ENCODE data around the gene SEPTIN2. TPM values are rescaled to one million over a fixed set of nuclear protein-coding genes. Genes with fewer than 3 reads are reported as not detected.
"Not testable (repeated sequence)": the region's sequence is repeated elsewhere in the genome, so short reads cannot be mapped to it uniquely, and the experiment has no call there.

The SEPTIN2 gene
- 74.5 TPM for total RNA-seq

DNA sequence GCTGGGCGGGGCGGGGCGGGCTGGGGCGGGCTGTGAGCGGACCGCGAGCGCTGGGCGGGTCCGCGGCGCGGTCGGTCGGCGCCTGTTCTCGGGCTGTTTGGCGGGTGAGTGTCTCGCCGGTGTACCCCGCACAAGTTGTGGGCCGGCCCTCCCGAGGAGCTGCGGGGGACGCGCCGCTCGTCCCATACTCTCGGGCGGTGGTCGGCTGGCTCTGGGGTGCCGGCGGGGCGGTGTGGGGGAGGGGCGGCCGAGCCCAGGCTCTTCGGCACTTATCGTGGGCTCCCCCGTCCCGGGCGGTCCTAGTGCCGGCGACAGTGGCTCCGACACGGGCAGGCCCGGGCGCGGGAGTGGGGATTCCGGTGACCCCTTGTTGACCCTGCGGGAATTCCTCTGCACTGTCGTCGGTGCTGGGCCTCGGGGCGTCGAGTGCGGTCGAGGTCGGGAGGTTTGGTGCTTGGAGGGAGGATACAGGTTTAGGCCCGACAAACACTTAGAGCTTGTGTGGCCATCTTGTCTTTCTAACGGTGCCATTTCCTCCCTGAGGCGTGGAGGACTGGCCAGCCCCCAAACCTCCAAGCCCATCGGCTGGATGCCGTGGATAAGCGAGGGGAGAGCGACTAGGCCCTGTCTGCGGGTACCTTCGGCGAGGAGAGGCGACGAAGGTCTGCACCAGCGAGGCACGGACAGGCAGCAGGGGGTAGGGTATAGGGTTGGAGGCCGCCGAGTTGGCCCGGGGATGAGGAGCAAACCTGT lies at the start of gene SEPTIN2:
TSS of gene SEPTIN2 (plus strand) at position 47 of the 753 bp plus-strand sequence. CDS start 8,308 bp downstream, outside the sequence.
- peak; percentile 41 for ATAC-seq

DNA sequence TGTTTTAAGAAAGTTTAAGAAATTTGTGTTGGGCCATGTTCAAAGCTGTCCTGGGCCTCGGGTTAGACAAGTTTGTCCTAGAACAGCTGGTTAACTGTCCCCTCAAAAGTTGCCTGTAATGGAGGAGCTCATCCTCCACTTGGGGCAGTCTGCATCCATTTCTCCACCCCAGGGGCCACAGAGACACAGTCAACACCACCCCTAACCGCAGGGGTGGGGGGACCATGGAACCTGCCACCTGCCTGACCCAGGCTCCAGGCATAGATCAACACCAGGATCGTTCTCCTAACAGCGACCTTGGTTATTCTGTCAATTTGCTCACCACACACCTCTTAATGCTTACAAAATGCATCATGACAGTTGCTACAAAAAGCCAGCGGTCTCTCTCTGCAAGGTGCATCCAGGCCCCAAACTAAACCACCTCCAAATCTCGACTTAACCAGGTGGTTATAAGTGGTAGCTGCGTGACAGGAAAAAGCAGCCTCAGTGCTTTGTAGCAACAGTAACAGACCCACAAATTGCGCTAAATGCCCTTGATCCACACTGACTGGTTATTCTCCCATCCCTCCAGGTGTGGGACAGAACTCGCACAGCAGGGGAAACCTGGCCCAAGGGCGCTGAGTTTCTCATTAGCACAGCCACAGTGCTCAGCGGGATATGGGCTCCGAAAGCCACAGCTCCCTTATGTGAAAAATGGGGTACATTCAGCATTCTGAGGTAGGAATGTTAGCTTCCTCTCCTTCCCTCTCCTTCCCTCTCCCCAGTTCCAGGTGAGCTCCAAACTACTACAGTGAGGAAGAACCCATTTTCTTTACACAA lies 48.3 kb upstream of the SEPTIN2 start:
- DNase-seq (ENCODE audit: low spot score) = no peak
- no peak for ATAC-seq

More for the DNA sequence above, at the start of gene SEPTIN2:
- no peak for DNase-seq (ENCODE audit: low spot score)

DNA sequence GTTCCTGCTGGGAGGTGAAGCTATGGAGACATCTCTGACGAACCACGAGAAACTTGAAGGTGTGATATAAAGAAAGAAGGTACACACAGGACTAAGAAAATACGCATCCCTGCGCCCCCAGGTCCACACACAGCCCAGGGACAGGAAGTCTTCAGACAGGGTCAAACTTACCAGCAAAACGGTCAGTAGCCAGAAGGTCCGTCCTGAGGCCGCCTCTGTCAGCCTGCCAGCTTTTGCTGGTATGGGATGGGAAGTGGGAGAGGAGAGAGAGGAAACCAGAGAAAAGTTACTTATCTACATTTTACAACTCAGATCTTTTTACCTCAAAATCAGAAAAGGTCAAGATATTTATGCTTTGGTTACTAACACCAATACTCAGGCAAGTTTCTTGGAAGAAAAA lies 47.4 kb upstream of the SEPTIN2 start:
- ATAC-seq (no peak), DNase-seq (ENCODE audit: low spot score) (no peak)

DNA sequence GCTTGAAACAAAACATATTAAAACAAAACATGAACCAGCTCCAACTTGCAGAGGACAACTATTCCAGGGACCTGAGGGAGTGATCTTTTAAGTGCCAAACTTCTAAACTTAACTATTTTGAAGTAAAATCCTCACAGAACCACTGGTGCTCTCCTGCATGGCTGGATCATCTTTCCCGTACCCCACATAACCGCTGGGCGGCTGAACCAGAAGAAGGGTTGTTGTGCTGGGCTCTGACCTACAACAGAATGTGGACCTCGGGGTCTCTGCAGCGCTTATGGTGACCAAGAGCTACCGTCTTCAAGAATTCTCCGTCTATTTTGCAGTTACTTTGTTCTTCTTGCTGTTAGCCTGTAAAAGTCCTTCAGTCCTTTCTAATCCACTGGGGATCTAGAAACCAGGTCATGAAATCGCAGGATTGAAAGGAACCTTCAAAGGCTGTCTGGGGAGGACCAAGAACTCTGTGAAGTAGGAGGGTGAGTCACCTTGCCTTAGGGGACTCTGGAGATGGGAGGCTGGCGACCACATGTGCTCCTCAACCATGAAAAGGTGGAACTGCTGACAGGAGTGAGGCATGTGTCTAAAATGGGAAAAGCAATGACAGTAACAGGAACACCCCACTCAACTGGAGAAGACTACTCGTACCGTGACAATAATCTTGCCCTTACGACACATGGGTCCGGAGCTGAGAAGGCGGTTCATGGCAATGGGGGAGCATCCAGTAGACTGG lies 46.8 kb upstream of the SEPTIN2 start:
- no peak for DNase-seq (ENCODE audit: low spot score)
- ATAC-seq = no peak

DNA sequence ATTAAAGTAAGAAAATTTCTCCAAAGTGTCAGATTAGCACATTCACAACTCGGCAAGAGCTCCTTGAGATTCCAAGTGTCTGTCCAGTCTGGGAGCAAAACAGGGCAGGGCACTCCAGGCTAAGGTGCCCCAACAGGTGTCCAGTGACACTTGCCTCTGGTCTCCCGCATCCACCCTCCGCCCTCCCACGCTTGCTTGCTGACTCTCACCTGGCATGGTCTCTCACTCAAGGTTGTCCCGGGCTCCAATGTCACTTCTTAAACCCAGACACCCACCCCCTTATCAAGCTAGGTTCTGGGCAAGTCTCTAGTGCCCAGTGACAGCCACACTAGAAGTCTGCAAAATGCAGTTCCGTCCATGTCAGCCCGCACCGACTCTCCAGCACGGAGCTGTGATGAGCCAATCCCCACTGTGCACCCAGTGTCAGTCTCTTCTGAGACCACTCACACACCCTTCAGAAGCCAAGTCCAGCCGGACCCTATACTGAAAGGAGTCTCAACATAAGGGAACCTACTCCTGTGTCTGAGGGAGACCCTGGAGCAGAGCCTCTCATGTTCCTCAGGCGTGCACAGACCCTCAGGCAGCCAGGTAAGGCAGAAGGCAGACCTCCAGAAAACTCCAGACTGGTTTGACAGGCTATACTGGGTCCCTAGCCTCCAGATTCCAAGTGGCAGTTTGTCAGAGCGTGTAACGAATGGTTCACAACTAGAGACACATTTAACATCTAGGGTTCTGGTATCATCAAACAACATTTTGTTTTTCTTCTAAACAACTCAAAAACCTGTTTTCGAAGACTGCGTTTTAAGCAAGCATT lies 45.8 kb upstream of the SEPTIN2 start:
- ATAC-seq = no peak
- no peak for DNase-seq (ENCODE audit: low spot score)

DNA sequence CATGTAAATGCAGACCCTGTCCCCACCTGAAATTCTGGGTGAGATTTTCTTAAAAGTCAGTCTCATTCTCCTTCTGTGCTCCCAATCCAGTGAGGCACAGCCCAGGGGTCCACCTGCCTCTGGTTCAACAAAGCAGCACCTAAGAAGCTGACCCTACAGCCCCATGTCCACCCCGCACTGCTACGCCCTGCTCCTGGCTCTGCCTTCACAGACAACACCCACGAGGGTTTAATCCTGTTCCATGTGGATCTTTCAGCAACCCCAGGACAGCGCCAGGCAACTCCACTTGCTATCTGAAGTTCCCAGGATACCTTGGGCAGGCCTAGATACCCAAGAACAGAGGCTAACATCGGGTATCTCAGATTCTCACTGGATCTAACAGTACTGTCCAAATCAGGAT lies 45.2 kb upstream of the SEPTIN2 start:
- ATAC-seq (no peak), DNase-seq (ENCODE audit: low spot score) (no peak)

DNA sequence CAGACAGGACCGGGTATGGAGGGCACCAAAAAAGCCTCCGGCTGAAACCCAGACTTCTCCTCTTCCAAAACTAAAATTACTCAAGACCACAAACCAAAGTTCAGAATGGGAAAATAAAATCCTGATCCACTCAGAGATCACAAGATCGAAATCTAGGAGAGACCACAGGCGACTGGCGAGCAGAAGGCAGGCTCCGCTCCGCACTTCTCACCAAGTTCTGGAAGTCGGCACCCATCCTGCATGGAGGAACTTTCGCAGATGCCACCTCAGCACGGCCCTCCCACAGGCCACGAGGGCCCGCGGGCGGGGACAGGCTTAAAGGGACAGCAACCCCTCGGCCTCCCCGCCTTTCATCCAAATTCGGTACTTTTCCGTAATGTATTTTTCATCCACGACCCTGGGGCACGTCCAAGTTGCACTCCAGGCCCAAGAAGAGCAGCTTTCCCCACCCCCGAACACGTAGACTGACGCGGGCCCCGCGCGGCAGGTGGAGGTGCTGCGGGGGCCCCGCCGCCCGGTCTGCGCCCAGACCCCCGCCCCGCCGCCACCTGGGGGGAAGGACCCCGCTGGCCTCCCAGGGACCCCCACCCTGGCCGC lies 43.9 kb upstream of the SEPTIN2 start:
- DNase-seq (ENCODE audit: low spot score) (peak; percentile 92), ATAC-seq (peak; percentile 83)

DNA sequence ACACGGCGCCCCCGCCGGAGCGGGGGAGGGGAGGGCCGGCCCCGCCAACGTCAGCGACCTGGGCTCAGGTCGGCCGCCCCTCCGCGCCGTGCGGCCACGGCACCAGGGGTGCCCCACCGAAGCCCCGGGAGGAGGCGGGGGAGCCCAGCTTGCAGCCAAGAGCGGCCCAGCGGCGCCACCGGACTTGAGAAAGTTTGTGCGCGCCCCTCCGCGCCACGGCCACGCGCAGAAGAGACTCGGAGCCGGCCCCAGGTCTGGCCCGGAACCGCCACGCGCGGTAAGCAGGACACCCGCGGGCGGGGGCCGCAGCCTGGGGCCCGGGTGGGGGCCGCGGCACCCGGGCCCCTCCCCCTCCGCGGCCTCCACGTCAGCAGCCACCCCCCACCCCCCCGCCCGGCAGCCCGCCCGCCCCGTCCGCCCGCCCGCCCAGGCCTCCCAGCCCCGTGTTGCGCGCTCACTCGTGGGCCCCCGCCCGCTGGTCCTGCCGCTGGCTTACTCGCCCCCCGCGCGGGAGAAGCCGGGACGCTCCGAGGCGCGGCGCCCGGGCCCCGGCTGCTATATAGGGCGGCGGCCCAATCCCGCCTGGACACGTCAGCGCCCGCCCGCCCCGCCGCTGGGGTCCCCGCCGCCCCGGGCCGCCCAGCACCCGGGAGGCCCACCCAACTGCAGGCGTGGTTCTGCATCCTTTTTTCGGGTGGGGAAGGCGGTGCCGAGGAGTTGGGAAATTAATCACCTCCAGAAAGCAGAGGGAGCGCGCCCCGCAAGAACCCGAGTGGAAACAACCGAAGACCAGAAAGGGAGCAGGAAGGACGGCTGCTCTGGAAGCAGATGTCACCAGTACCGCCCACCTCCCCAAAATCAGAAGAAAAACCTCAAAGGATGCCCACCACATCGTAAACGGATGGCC lies 43.2 kb upstream of the SEPTIN2 start:
- ATAC-seq = peak; percentile 72

DNA sequence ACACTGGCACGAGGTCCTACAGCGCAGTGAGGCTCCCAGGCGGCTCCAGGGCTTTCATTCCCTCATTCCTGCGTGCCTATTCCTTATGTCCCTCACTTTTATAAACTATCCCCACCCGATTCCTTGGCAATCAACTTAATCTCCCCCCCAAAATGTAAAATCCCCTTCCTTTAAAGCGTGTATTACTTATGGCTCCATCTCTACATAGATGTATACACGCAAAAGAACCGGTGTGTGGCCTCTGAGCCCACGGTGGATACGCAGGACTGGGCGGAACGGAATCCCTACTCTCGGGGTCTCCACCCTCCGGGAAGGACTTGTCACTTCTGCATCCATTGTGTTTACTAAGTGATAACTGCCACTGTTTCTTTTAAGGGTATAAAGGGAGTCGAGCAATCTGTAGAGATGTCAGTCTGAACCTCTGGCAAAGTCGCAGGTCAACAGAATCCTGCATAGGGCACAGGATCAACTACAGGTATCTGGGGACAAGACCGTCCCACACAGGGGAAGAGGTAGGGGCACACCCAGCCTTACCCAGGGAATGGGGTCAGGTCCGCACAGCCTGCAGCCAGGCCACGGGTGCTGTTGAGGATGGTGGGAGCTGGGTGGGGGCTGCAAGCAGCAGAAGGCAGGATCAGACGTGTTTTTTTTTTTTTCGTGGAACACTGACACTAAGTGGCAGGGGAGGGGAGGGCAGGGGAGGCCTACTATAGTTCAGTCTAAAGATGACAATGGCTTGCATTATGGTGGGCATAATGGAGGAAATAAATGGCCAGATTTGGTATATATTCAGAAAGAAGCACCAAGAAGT lies 42.3 kb upstream of the SEPTIN2 start:
- DNase-seq (ENCODE audit: low spot score) = no peak
- ATAC-seq = peak; percentile 22

More for the DNA sequence above, 43.2 kb upstream of the SEPTIN2 start:
- peak; percentile 78 for DNase-seq (ENCODE audit: low spot score)

DNA sequence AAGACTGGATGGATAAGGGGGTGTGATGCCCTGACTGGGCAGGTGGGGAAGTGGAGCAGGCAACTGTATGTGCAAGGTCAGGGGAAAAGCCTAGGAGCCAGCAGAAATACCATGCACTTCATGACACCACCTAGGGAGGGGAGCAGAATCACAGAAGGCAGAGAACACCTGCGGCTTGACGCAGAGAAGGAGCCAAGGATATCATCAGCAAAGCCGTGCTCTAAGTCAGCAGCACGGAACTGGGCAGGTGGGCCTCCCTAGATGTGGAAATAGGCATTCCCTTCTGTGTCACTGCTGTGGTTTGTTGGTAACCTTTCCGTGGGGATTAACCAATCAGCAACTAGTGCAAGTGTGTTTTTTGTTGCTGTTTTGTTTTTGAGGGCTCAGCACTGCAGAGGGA lies 41.6 kb upstream of the SEPTIN2 start:
- ATAC-seq = no peak
- no peak for DNase-seq (ENCODE audit: low spot score)

DNA sequence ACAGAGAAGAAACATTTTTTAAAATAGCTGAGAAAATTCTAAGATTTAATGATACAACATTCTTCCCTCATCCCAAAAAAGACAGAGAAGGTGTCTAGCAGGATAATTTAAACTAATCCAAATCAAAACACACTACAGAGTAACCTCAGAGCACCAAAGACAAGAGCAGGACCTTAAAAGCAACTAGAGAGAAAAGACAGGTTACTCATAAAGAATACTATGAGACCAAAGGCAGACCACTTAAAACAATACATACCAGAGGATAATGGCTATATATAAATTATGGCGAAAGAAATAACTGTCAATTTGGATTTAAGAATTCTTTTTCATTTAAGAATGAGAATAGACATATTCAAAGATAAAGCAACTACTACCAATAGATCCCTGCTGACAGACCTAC lies 40.2 kb upstream of the SEPTIN2 start:
- DNase-seq (ENCODE audit: low spot score) (no peak), ATAC-seq (no peak)

DNA sequence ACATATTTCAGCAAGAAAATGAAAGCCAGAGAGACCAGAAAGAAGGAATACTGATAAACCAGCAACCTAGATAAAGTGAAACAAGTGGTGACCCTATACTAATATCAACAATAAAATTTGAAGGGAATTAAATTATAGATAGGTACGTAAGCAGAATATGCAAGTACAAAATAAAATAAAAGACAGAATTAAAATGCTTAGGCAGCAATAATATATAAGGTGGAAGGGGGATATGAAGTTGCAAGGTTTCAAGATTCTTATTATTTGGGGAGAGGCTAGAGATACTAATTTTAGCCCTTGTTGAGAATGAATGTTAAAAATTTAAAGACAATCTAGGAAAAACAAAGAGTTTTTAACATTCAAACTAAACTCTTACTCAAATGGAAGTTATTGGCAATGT lies 39.8 kb upstream of the SEPTIN2 start:
- no peak for ATAC-seq
- no peak for DNase-seq (ENCODE audit: low spot score)

DNA sequence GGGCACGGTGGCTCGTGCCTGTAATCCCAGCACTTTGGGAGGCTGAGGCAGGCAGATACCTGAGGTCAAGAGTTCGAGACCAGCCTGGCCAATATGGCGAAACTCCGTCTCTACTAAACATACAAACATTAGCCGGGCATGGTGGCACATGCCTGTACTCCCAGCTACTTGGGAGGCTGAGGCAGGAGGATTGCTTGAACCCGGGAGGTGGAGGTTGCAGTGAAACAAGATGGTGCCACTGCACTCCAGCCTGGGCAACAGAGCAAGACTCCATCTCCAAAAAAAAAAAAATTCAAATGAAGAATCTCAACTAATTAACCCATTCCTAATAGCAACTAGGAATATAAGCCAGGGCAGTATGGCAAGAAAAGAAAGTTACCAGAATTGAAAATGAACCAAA lies 37.4 kb upstream of the SEPTIN2 start:
- DNase-seq (ENCODE audit: low spot score); ATAC-seq: not testable (repeated sequence)

DNA sequence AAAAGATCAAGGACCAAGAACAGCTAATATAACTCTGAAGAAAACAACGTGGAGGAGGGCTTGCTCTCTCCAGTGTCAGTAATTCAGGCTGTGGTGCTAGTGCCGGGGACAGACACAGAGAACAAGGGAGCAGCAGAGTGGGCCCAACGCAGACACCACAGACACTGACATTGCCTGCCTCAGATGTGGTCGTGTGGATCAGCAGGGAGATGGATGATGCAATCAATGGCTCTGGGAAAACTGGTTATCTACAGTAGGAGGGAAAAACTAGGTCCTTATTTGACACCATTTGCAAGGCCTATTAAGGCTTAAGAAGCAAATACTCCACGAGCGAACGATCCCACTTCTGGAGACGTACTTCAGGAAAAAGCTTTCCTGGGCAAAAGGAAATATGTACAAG lies 36.3 kb upstream of the SEPTIN2 start:
- ATAC-seq = peak; percentile 52
- DNase-seq (ENCODE audit: low spot score) = no peak

DNA sequence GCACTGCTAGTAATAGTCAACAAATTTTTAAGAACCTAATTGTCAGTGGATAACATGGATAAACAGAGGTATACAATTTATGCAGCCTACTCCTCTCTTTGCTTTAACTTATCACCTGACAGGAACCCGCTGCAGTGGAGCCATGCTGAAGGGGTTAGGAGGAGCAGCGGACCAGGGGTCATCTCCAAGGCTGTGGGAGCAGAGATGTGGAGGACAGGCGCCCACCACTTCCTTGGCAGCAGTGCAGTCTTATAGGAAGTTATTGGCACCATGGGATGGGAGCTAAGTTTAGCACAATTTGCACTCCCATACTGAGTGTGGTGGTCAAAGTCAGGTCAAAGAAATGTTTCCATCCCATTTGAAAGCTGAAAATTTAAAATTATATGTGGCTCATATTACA lies 35.9 kb upstream of the SEPTIN2 start:
- no peak for DNase-seq (ENCODE audit: low spot score)
- peak; percentile 11 for ATAC-seq

DNA sequence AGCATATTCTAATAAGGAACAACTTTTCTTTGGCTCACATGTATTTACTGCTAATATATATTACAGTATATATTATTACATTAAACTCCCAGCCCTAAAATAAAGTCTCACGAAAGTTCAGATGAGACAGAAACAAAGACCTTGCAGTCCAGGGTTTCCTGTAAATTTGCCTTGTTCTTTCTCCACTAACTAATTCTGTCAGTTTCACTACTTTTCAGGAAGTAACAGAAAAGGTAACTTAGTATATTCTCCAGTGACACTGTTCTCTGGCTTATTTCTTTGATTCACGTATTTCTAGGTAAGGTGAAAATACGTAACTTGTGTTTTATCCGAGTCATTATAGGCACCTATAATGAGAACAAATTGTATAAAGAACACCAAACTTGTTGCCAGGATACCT lies 35.4 kb upstream of the SEPTIN2 start:
- DNase-seq (ENCODE audit: low spot score) = no peak
- ATAC-seq = no peak

DNA sequence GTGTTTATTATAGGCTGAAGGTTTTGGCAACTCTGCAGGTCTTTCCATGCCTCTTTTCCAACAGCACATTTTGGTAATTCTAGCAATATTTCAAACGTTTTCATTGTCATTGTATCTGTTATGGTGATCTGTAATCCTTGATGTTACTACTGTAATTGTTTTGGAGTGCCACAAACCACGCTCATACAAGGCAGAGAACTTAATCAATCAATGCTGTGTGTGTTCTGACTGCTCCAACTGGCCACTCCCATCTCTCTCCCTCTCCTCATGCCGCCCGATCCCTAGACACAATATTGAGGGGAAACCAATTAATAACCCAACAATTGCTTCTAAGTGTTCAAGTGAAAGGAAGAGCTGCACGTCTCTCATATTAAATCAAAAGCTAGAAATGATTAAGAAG lies 33.2 kb upstream of the SEPTIN2 start:
- ATAC-seq (no peak), DNase-seq (ENCODE audit: low spot score) (no peak)

DNA sequence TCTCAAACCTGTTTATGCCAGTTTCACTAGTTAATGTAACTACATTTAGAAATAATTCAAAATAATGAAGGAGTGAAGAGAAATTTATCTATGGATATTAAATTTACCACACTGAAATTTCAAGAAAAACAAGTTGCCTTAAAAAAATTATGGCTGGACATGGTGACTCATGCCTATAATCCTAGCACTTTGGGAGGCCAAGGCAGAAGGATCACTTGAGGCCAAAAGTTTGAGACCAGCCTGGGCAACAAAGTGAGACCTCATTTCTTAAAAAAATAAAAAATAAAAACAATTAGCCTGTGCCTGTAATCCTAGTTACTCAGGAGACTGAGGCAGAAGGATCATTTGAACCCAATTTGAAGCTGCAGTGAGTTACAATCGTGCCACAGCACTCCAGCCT lies 30.1 kb upstream of the SEPTIN2 start:
- ATAC-seq = no peak
- DNase-seq (ENCODE audit: low spot score) = no peak

All from left lobe of liver (tissue), 2 donors.